DMS79 (cell line): ENCODE results near the gene CALCR.
"Not testable (repeated sequence)": the region's sequence is repeated elsewhere in the genome, so short reads cannot be mapped to it uniquely, and the experiment has no call there.

ENCODE experiments used
- DNase-seq: peaks from one replicate; lab custom pipeline; 2025; lab: John Stamatoyannopoulos, UW

Gene CALCR

GRCh38 chr7:93574646-93575554 is at the start of gene CALCR:
Gene CALCR, minus strand, starts transcription at chr7:93574724. Its CDS starts 87,743 bp downstream, at chr7:93486981.
- no peak for DNase-seq

- DNase-seq = no peak
Observed at GRCh38 chr7:93623816-93624215, 49.3 kb upstream of the CALCR start.

- no peak for DNase-seq
Observed at GRCh38 chr7:93622036-93623033, 47.8 kb upstream of the CALCR start.

GRCh38 chr7:93620864-93621263 is 46.3 kb upstream of the CALCR start:
- DNase-seq = no peak

GRCh38 chr7:93620057-93620456 is 45.5 kb upstream of the CALCR start:
- no peak for DNase-seq

GRCh38 chr7:93601363-93601762 is 26.8 kb upstream of the CALCR start:
- DNase-seq = no peak

GRCh38 chr7:93594250-93594649 is 19.7 kb upstream of the CALCR start:
- DNase-seq = no peak

GRCh38 chr7:93592588-93593266 is 18.2 kb upstream of the CALCR start:
- DNase-seq = no peak

GRCh38 chr7:93591224-93592050 is 16.9 kb upstream of the CALCR start:
- DNase-seq = not testable (repeated sequence)

GRCh38 chr7:93586479-93586865 is 11.9 kb upstream of the CALCR start:
- not testable (repeated sequence) for DNase-seq

- not testable (repeated sequence) for DNase-seq
Observed at GRCh38 chr7:93585694-93586478, 11.4 kb upstream of the CALCR start.

GRCh38 chr7:93579431-93579830 is 4.9 kb upstream of the CALCR start:
- no peak for DNase-seq

- no peak for DNase-seq
Observed at GRCh38 chr7:93578762-93579161, 4.2 kb upstream of the CALCR start.

GRCh38 chr7:93575555-93576399 is 1.3 kb upstream of the CALCR start:
- no peak for DNase-seq

- DNase-seq = no peak
Observed at GRCh38 chr7:93574269-93574645, 267 bp downstream of the CALCR start.

- DNase-seq = no peak
Observed at GRCh38 chr7:93569189-93569588, 5.3 kb downstream of the CALCR start.

- DNase-seq = no peak
Observed at GRCh38 chr7:93566876-93567275, 7.6 kb downstream of the CALCR start.

- DNase-seq = no peak
Observed at GRCh38 chr7:93563584-93563983, 10.9 kb downstream of the CALCR start.

GRCh38 chr7:93562936-93563335 is 11.6 kb downstream of the CALCR start:
- DNase-seq = no peak
